Mucosa of stomach (tissue), 1 donor: ENCODE data around the gene KIAA1328.

Experiments
- H3K27me3 ChIP-seq: one replicate; pipeline ENCODE4 v1.7.0; 2013; ENCODE audit warnings: mild to moderate bottlenecking, low read length; ENCODE audit not compliant: control insufficient read depth, insufficient read depth
- H3K36me3 ChIP-seq: one replicate; pipeline ENCODE4 v1.7.0; 2013; ENCODE audit warnings: low read length; ENCODE audit not compliant: control insufficient read depth, insufficient read depth
- H3K4me1 ChIP-seq: one replicate; pipeline ENCODE4 v1.7.0; 2013; ENCODE audit warnings: mild to moderate bottlenecking, low read length; ENCODE audit not compliant: control insufficient read depth, insufficient read depth
- H3K4me3 ChIP-seq: one replicate; pipeline ENCODE4 v1.7.0; 2013; ENCODE audit warnings: low read length
- H3K9ac ChIP-seq: one replicate; pipeline ENCODE4 v1.7.0; 2013; ENCODE audit warnings: mild to moderate bottlenecking, low read length, moderate library complexity
- H3K9me3 ChIP-seq: one replicate; pipeline ENCODE4 v1.7.0; 2013; ENCODE audit warnings: mild to moderate bottlenecking, low read length, moderate library complexity; ENCODE audit not compliant: control insufficient read depth
- donor health status: Pancreatic carcinoma.

Gene KIAA1328

DNA sequence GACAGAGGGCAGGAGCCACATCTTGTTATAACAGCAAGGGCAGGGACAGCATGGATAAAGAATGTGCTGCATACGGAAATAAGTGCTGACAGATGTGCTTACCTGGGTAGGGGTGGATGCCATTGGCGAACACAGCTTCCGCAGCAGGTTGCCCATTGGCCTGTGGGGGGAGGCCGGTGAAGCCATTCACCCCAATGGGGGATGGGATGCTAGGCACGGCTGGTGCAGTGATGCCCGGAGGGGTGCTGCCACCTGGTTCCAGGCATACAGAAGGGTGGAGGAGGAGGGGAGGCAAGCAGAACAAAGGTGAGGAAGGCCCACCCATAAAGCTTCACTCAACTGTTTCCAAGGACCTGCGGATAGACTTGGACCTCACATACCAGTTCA is 441.7 kb downstream of the KIAA1328 start:
- Histone ChIP-seq H3K27me3 (peaks cover 24% of the 10 kb centered on the region), H3K9ac (no peak overlapping the region), H3K9me3 (no peaks in the 10 kb centered on the region), H3K4me3 (no peak overlapping the region), H3K4me1 (no peaks in the 10 kb centered on the region), H3K36me3 (no peaks in the 10 kb centered on the region)

DNA sequence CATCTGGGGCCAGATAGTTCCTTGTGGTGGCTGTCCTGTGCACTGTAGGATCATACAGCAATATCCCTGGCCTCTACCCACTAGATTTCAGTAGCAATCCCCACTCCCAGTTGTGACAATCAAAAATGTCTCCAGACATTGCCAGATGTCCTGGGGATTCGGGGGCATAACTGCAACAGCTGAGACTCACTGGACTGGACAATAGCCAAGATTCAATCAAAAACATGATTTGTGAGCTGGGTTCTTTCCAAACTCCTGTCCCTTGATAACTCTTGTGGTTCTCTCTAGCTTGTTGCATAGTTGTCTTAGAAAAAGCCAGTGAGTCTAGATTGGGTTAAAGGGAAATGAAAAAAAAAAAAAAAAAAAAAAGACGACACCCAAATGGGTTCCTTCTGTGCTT is 443.3 kb downstream of the KIAA1328 start:
- Histone ChIP-seq H3K9me3 (no peaks in the 10 kb centered on the region), H3K4me3 (no peak overlapping the region), H3K9ac (no peak overlapping the region), H3K27me3 (peaks cover 34% of the 10 kb centered on the region), H3K36me3 (no peaks in the 10 kb centered on the region), H3K4me1 (no peaks in the 10 kb centered on the region)

- H3K9me3 ChIP-seq = no peaks in the 10 kb centered on the region
- H3K4me3 ChIP-seq = no peak overlapping the region
- peaks cover 36% of the 10 kb centered on the region for H3K27me3 ChIP-seq
- H3K36me3 ChIP-seq = no peaks in the 10 kb centered on the region
- H3K9ac ChIP-seq = no peak overlapping the region
- no peaks in the 10 kb centered on the region for H3K4me1 ChIP-seq
Observed at GRCh38 chr18:37272841-37273240, 443.9 kb downstream of the KIAA1328 start.

GRCh38 chr18:37274309-37275236 is 445.6 kb downstream of the KIAA1328 start:
- H3K27me3 ChIP-seq = peaks cover 36% of the 10 kb centered on the region
- no peaks in the 10 kb centered on the region for H3K9me3 ChIP-seq
- H3K4me1 ChIP-seq = no peaks in the 10 kb centered on the region
- no peak overlapping the region for H3K9ac ChIP-seq
- H3K4me3 ChIP-seq = no peak overlapping the region
- H3K36me3 ChIP-seq = no peaks in the 10 kb centered on the region

DNA sequence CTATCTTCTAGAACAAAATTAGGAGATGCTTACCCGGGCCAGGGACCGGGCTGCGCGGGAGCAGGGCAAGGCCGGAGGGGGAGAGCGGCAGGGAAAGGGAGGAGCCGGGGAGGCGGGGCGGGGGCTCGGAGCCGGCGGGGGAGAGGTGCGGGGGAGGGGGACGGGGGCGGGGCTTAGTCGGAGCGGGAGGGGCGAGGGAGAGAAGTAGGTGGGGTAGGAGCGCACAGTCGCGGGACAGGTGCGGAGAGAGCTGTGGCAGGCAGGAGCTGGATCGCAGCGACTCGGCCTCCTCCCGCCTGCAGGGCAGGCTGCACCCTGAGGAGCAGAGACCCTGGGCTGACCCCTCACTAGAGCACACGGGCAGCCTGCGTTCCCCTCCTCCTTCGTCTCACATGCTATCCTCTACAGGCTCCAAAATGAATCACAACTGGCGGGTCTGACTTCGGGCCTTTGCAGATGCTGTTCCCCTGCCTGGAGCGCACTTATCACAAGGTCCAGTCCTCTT is 446.4 kb downstream of the KIAA1328 start:
- H3K4me1 ChIP-seq = no peaks in the 10 kb centered on the region
- H3K27me3 ChIP-seq = peaks cover 36% of the 10 kb centered on the region
- H3K9ac ChIP-seq = no peak overlapping the region
- no peaks in the 10 kb centered on the region for H3K9me3 ChIP-seq
- H3K36me3 ChIP-seq = no peaks in the 10 kb centered on the region
- H3K4me3 ChIP-seq = no peak overlapping the region

DNA sequence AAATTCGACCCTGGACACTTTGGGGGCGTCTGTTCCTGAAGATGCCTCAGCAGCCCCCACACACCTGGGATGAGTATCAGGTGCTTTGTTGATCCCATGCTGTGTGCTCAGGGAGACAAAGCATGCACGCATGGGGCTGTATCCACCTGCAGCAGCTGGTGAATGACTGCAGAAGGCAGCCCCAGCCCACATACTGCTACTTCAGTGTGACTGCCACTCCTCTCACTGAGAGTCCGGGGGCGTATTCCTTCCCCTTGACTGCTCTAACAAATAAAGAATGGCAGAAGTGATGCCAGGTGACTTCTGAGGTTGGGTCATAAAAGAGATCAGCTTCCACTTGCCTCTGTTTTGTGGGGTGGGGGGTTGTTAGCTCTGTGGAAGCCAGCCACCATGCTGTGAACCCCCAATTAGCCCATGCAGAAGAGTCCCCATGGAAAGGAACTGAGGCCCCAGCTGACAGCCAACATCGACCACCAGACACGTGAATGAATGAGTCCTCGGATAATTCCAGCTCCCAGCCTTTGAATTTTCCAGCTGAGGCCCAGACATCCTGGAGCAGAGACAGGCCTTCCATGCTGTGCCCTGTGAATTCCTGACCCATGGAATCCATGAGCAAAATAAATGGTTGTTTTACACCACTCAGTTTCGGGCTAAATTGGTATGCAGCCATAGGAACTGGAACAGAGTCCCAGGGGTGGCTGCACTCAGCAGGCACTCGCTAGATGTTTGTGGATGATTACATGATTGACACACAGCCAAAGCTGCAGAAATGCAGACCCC is 447.4 kb downstream of the KIAA1328 start:
- Histone ChIP-seq H3K9me3 (no peaks in the 10 kb centered on the region), H3K36me3 (no peaks in the 10 kb centered on the region), H3K27me3 (peaks cover 36% of the 10 kb centered on the region), H3K4me3 (no peak overlapping the region), H3K4me1 (no peaks in the 10 kb centered on the region), H3K9ac (no peak overlapping the region)

GRCh38 chr18:37277804-37278203 is 448.9 kb downstream of the KIAA1328 start:
- Histone ChIP-seq H3K27me3 (peaks cover 39% of the 10 kb centered on the region), H3K4me1 (no peaks in the 10 kb centered on the region), H3K4me3 (no peak overlapping the region), H3K36me3 (no peaks in the 10 kb centered on the region), H3K9me3 (no peaks in the 10 kb centered on the region), H3K9ac (no peak overlapping the region)
